Measurements from ENCODE around the gene CACNA2D4.

The CACNA2D4 gene

GRCh38 chr12:1768615-1769014 is 149.8 kb downstream of the CACNA2D4 start:
- DNase-seq: no peak

DNA sequence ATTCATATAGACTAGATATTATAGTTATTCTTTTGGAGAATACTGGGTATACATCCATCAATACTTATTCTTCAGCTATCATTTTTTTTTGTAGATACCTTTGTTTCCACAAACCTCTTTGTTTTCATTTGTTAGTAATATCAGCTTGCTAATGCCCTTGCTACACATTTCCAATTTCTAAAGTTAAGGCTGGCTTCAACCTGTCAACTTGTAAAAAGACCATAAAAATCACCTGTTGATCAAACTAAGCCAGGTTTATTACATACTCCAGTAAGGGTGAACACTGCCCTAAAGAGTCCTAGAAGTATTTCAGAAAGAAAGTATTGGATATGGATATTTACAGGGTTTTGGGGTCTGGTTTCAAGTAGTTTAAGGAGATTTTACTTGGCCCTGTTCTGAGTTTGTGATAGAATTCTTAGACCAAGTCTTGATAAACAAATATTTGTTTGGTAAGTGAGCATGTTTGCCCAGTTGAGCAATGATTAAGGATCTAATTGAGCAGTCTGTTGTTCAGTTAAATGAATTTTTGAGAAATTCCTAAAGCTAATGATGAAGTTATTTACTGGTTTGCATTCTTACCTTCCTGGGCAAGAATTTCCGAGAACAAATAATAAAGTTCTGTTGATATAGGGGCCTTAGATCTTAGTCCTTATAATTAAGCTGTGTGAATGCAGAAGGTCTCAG is 150.9 kb downstream of the CACNA2D4 start:
- DNase-seq: no peak

DNA sequence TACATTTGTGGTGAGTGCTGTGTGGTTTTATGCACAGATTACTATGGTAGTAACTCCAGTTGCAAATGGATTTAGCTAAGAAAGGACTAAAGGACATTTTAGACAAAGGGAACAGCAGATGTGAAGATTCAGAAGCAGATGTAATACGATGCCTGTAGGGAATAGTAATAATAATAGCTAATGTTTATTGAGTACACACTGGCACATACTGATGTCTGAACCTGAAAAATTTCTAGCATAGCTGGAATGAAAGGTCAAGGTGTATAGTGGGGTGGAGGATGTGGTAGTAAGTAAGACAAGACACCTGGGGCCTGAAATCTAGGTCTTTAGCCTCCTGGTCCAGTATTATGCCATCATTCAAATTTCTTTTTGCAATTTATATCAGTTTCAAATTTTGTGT is 152.3 kb downstream of the CACNA2D4 start:
- no peak for DNase-seq

GRCh38 chr12:1763153-1763552 is 155.3 kb downstream of the CACNA2D4 start:
- DNase-seq: no peak

- no peak for DNase-seq
Observed at GRCh38 chr12:1761857-1762256, 156.6 kb downstream of the CACNA2D4 start.

- DNase-seq: no peak
Observed at GRCh38 chr12:1760566-1761382, 157.7 kb downstream of the CACNA2D4 start.

GRCh38 chr12:1758887-1759286 is 159.6 kb downstream of the CACNA2D4 start:
- DNase-seq: no peak

DNA sequence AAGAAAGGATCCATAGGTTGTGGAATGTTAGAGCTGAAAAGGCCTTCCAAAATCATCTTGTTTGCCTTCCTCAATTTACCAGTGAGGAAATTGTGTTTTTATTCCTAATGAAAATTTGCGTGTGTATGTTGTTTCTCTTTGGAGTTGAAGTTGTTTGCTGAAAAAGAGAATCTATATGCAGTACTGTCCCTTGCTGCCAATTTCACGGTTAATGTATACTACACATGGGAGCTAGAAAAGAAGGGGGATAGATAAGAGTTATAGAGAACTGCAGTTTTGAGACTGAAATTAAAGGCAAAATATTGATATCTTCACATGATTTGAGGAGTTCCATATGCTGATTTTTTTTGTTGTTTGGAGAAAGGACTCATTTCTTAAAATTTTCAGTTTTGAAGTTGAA is 160.1 kb downstream of the CACNA2D4 start:
- no peak for DNase-seq

- no peak for DNase-seq
Observed at GRCh38 chr12:1750300-1750699, 168.2 kb downstream of the CACNA2D4 start.

DNA sequence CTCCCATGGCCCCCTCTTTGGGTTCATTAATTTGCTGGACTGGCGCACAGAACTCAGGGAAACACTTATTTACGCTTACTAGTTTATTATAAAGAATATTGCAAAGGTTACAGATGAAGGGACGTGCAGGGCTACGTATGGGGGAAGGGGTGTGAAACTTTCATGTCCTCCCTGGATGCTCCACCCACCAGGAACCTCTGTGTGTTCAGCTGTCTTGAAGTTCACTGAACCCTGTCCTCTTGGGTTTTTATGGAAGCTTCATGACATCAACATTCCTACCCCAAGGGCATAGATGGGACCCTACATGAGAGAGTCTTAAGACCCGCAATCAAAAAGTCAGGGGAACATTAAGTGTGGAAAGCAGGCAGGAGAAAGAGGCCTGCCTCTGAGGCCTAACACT is 169.4 kb downstream of the CACNA2D4 start:
- no peak for DNase-seq

- no peak for DNase-seq
Observed at GRCh38 chr12:1747609-1748008, 170.8 kb downstream of the CACNA2D4 start.

GRCh38 chr12:1744932-1745331 is 173.5 kb downstream of the CACNA2D4 start:
- no peak for DNase-seq

All from right hindlimb (tissue), 1 donor.